Mammary epithelial cell (primary cell): ENCODE results near the gene BCHE.

Experiments used
- CTCF ChIP-seq, 2 donors: IDR thresholded peaks in 1 of 2; conservative IDR thresholded peaks in 1 of 2; 2 replicates each; pipeline ENCODE4 v1.5.1; 2011 to 2012; ENCODE audit warnings: inconsistent platforms in 2 of 2, low read length in 2 of 2, mild to moderate bottlenecking in 2 of 2, control low read depth in 1 of 2, low read depth in 1 of 2; ENCODE audit not compliant: insufficient read depth in 1 of 2; ENCODE audit errors: extremely low read depth in 1 of 2
- EZH2 ChIP-seq: IDR thresholded peaks from 2 replicates; pipeline ENCODE4 v1.6.1; 2012; ENCODE audit warnings: low read length, inconsistent platforms, borderline replicate concordance

- TF ChIP-seq CTCF (conservative IDR thresholded peaks at IDR 0.05 in 1 of 2, IDR thresholded peaks at IDR 0.05 in 1 of 2; ENCODE audit: extremely low read depth in 1 of 2, insufficient read depth in 1 of 2, low read depth in 1 of 2, low read length in 2 of 2): no peak
- TF ChIP-seq EZH2: no peak
Measured at GRCh38 chr3:165868088-165868487, 30.9 kb upstream of the BCHE start.
